ENCODE results near the gene CT47C1.

DNA sequence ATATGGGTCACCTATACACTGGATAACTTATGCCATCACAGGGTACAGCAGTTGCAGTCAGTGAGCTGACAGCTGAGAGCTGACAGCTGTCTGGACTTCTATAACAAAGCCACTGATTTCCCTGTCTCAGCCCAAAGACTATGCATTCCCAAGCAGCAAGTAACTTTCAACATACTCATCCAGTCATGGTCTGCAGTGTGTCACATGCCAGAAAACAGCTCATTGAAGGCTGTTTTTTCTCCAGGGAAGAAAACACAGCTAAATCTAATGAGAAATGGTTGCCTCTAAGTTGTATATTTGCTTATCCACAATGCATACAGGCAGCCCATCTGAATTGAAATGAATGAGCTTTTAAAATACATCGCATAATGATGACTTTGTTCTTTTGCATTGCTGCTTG is 48.5 kb downstream of the CT47C1 start:
- no peak for TF ChIP-seq MYC (CRISPR knock-in tag; IDR thresholded peaks at IDR 0.05; ENCODE audit: borderline replicate concordance)
- no peak for TF ChIP-seq GABPB1 (CRISPR knock-in tag; IDR thresholded peaks at IDR 0.05)
- TF ChIP-seq CBFB (CRISPR knock-in tag; IDR thresholded peaks at IDR 0.05), result no peak
- TF ChIP-seq, protein P1, sequence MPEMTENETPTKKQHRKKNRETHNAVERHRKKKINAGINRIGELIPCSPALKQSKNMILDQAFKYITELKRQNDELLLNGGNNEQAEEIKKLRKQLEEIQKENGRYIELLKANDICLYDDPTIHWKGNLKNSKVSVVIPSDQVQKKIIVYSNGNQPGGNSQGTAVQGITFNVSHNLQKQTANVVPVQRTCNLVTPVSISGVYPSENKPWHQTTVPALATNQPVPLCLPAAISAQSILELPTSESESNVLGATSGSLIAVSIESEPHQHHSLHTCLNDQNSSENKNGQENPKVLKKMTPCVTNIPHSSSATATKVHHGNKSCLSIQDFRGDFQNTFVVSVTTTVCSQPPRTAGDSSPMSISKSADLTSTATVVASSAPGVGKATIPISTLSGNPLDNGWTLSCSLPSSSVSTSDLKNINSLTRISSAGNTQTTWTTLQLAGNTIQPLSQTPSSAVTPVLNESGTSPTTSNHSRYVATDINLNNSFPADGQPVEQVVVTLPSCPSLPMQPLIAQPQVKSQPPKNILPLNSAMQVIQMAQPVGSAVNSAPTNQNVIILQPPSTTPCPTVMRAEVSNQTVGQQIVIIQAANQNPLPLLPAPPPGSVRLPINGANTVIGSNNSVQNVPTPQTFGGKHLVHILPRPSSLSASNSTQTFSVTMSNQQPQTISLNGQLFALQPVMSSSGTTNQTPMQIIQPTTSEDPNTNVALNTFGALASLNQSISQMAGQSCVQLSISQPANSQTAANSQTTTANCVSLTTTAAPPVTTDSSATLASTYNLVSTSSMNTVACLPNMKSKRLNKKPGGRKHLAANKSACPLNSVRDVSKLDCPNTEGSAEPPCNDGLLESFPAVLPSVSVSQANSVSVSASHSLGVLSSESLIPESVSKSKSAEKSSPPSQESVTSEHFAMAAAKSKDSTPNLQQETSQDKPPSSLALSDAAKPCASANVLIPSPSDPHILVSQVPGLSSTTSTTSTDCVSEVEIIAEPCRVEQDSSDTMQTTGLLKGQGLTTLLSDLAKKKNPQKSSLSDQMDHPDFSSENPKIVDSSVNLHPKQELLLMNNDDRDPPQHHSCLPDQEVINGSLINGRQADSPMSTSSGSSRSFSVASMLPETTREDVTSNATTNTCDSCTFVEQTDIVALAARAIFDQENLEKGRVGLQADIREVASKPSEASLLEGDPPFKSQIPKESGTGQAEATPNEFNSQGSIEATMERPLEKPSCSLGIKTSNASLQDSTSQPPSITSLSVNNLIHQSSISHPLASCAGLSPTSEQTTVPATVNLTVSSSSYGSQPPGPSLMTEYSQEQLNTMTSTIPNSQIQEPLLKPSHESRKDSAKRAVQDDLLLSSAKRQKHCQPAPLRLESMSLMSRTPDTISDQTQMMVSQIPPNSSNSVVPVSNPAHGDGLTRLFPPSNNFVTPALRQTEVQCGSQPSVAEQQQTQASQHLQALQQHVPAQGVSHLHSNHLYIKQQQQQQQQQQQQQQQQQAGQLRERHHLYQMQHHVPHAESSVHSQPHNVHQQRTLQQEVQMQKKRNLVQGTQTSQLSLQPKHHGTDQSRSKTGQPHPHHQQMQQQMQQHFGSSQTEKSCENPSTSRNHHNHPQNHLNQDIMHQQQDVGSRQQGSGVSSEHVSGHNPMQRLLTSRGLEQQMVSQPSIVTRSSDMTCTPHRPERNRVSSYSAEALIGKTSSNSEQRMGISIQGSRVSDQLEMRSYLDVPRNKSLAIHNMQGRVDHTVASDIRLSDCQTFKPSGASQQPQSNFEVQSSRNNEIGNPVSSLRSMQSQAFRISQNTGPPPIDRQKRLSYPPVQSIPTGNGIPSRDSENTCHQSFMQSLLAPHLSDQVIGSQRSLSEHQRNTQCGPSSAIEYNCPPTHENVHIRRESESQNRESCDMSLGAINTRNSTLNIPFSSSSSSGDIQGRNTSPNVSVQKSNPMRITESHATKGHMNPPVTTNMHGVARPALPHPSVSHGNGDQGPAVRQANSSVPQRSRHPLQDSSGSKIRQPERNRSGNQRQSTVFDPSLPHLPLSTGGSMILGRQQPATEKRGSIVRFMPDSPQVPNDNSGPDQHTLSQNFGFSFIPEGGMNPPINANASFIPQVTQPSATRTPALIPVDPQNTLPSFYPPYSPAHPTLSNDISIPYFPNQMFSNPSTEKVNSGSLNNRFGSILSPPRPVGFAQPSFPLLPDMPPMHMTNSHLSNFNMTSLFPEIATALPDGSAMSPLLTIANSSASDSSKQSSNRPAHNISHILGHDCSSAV (CRISPR knock-in tag; IDR thresholded peaks at IDR 0.05; ENCODE audit: borderline replicate concordance), result no peak

Measured in HepG2 (cell line).